SK-N-SH treated with all-trans-retinoic acid at 6 μM for 48 hours (cell line): ENCODE measurements around the gene ARHGAP26.

Experiments
- ATAC-seq: fragments of 200-7000 bp; cut with Tn5 transposase; 3 replicates; pipeline ENCODE4 v1.9.1; 2020; ENCODE audit warnings: mild to moderate bottlenecking, moderate library complexity
- ARNTL ChIP-seq: fragments of 450-650 bp; formaldehyde crosslinking; IDR thresholded peaks from 2 replicates; pipeline ENCODE4 v1.5.0; 2020; ENCODE audit warnings: low read depth, mild to moderate bottlenecking, moderate library complexity, borderline replicate concordance
- BACH2 ChIP-seq: fragments of 250-450 bp; sonication (Bioruptor Pico); IDR thresholded peaks from 2 replicates; pipeline ENCODE4 v1.9.0; 2021; ENCODE audit warnings: mild to moderate bottlenecking, borderline replicate concordance
- CSDC2 ChIP-seq: fragments of 250-450 bp; sonication (Bioruptor Pico); IDR thresholded peaks from 2 replicates; pipeline ENCODE4 v1.5.0; 2020; ENCODE audit warnings: mild to moderate bottlenecking, moderate library complexity
- CSRNP3 ChIP-seq: fragments of 250-450 bp; sonication (Bioruptor Pico); IDR thresholded peaks from 2 replicates; pipeline ENCODE4 v1.5.1; 2021; ENCODE audit warnings: mild to moderate bottlenecking, moderate library complexity
- ESRRG ChIP-seq: fragments of 250-450 bp; sonication (Bioruptor Pico); IDR thresholded peaks from 2 replicates; pipeline ENCODE4 v1.6.1; 2021; ENCODE audit warnings: mild to moderate bottlenecking
- GLIS3 ChIP-seq: fragments of 250-450 bp; sonication (Bioruptor Pico); IDR thresholded peaks from 2 replicates; pipeline ENCODE4 v1.5.0; 2020; ENCODE audit warnings: mild to moderate bottlenecking, moderate library complexity
- OSR1 ChIP-seq: fragments of 250-450 bp; sonication (Bioruptor Pico); IDR thresholded peaks from 2 replicates; pipeline ENCODE4 v1.8.0; 2022; ENCODE audit warnings: moderate library complexity, mild to moderate bottlenecking, inconsistent platforms
- POU6F1 ChIP-seq: fragments of 250-450 bp; sonication (Bioruptor Pico); IDR thresholded peaks from 2 replicates; pipeline ENCODE4 v1.8.0; 2021; ENCODE audit warnings: low read depth, mild to moderate bottlenecking, moderate library complexity, borderline replicate concordance
- PPARA ChIP-seq: fragments of 250-450 bp; sonication (Bioruptor Pico); IDR thresholded peaks from 2 replicates; pipeline ENCODE4 v1.5.0; 2020; ENCODE audit warnings: mild to moderate bottlenecking, borderline replicate concordance
- RARB ChIP-seq: fragments of 250-450 bp; sonication (Bioruptor Pico); IDR thresholded peaks from 2 replicates; pipeline ENCODE4 v1.8.0; 2021; ENCODE audit warnings: mild to moderate bottlenecking, moderate library complexity
- TCF4 ChIP-seq: fragments of 250-450 bp; sonication (Bioruptor Pico); IDR thresholded peaks from 2 replicates; pipeline ENCODE4 v1.8.0; 2021; ENCODE audit warnings: mild to moderate bottlenecking, moderate library complexity, borderline replicate concordance
- TOX ChIP-seq: fragments of 250-450 bp; sonication (Bioruptor Pico); IDR thresholded peaks from 2 replicates; pipeline ENCODE4 v1.8.0; 2021; ENCODE audit warnings: mild to moderate bottlenecking, moderate library complexity, borderline replicate concordance
- ZC3H10 ChIP-seq: fragments of 250-450 bp; sonication (Bioruptor Pico); IDR thresholded peaks from 2 replicates; pipeline ENCODE4 v1.5.1; 2021; ENCODE audit warnings: mild to moderate bottlenecking, moderate library complexity
- ZFP3 ChIP-seq: fragments of 250-450 bp; sonication (Bioruptor Pico); IDR thresholded peaks from 2 replicates; pipeline ENCODE4 v1.5.0; 2020; ENCODE audit warnings: mild to moderate bottlenecking, moderate library complexity
- ZFP30 ChIP-seq: fragments of 450-650 bp; formaldehyde crosslinking; IDR thresholded peaks from 2 replicates; pipeline ENCODE4 v1.5.0; 2022; ENCODE audit warnings: mild to moderate bottlenecking, moderate library complexity
- ZNF565 ChIP-seq: fragments of 450-650 bp; formaldehyde crosslinking; conservative IDR thresholded peaks from 2 replicates; pipeline ENCODE4 v1.5.0; 2020; ENCODE audit warnings: low read depth, mild to moderate bottlenecking, moderate library complexity
- ZNF70 ChIP-seq: fragments of 450-650 bp; formaldehyde crosslinking; IDR thresholded peaks from 2 replicates; pipeline ENCODE4 v1.5.0; 2020; ENCODE audit warnings: mild to moderate bottlenecking, moderate library complexity
- ZNF8 ChIP-seq: fragments of 450-650 bp; formaldehyde crosslinking; IDR thresholded peaks from 2 replicates; pipeline ENCODE4 v1.5.0; 2020; ENCODE audit warnings: mild to moderate bottlenecking, moderate library complexity
- TF ChIP-seq, protein P1 (sequence below): fragments of 250-450 bp; sonication (Bioruptor Pico); IDR thresholded peaks from 2 replicates; pipeline ENCODE4 v1.5.1; 2020; ENCODE audit warnings: low read depth, mild to moderate bottlenecking, moderate library complexity

The ARHGAP26 gene

DNA sequence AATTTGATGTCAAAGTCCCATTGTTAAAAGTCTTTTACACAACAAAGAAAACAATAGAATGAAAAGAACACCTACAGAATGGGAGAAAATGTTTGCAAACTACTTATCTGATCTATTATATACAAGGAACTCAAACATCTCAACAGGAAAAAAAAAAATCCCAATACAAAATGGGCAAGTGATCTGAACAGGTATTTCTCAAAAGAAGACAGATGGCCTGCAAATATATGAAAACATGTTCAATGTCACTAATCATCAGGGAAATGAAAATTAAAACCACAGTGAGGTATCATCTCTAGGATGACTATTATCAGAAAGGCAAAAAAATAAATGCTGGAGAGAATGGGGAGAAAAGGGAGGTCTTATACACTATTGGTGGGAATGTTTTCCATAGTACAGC lies 301.8 kb downstream of the ARHGAP26 start:
- TF ChIP-seq OSR1 (CRISPR knock-in tag) (no peak), ZNF565 (CRISPR knock-in tag) (no peak), ESRRG (CRISPR knock-in tag) (no peak), CSRNP3 (no peak), PPARA (CRISPR knock-in tag) (no peak), TCF4 (no peak), ZFP3 (no peak), CSDC2 (no peak), BACH2 (CRISPR knock-in tag) (no peak), RARB (CRISPR knock-in tag) (no peak)
- TF ChIP-seq, protein P1, sequence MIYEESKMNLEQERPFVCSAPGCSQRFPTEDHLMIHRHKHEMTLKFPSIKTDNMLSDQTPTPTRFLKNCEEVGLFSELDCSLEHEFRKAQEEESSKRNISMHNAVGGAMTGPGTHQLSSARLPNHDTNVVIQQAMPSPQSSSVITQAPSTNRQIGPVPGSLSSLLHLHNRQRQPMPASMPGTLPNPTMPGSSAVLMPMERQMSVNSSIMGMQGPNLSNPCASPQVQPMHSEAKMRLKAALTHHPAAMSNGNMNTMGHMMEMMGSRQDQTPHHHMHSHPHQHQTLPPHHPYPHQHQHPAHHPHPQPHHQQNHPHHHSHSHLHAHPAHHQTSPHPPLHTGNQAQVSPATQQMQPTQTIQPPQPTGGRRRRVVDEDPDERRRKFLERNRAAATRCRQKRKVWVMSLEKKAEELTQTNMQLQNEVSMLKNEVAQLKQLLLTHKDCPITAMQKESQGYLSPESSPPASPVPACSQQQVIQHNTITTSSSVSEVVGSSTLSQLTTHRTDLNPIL: no peak
- no peak for ATAC-seq

- TF ChIP-seq PPARA (CRISPR knock-in tag) (no peak), POU6F1 (CRISPR knock-in tag) (no peak), CSDC2 (no peak), ZNF70 (CRISPR knock-in tag) (no peak), ARNTL (CRISPR knock-in tag) (no peak), ESRRG (CRISPR knock-in tag) (no peak), BACH2 (CRISPR knock-in tag) (no peak), ZFP3 (no peak), GLIS3 (CRISPR knock-in tag) (no peak), RARB (CRISPR knock-in tag) (no peak), ZC3H10 (CRISPR knock-in tag) (no peak), TOX (no peak), ZNF8 (CRISPR knock-in tag) (no peak), ZNF565 (CRISPR knock-in tag) (no peak), TCF4 (no peak), ZFP30 (CRISPR knock-in tag) (no peak)
- TF ChIP-seq, protein P1: no peak
- no peak for ATAC-seq
These were observed 302.6 kb downstream of the ARHGAP26 start for GRCh38 chr5:143072734-143073133.

DNA sequence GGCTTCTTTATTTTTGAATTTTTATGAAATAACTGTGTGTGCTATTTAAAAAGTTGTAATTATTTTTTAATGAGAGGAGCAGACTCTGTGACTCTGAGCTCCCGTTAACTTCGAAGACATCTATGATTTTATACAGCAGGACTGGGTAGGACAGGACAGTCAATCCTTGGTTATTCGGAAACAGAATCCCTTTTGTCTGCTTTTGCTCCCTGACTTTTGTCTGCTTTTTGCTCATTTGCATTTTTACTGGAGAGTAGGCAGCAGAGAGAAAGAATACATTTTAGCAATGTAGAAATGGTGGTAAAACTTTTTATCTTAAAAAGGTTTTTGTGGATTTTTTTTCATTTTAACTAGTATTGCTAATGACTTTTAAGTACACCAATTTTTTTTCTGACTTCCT lies 303.6 kb downstream of the ARHGAP26 start:
- ATAC-seq: no peak
- TF ChIP-seq TCF4 (no peak), POU6F1 (CRISPR knock-in tag) (no peak), ESRRG (CRISPR knock-in tag) (no peak), TOX (no peak), CSRNP3 (no peak), PPARA (CRISPR knock-in tag) (no peak), ZC3H10 (CRISPR knock-in tag) (no peak)

- TF ChIP-seq RARB (CRISPR knock-in tag): no peak
- TF ChIP-seq CSDC2: no peak
- no peak for TF ChIP-seq ZNF70 (CRISPR knock-in tag)
- TF ChIP-seq CSRNP3: no peak
- TF ChIP-seq PPARA (CRISPR knock-in tag): no peak
- TF ChIP-seq ZC3H10 (CRISPR knock-in tag): no peak
- TF ChIP-seq ZNF8 (CRISPR knock-in tag): no peak
- no peak for TF ChIP-seq TCF4
- TF ChIP-seq, protein P1: no peak
- no peak for ATAC-seq
These were observed 304.3 kb downstream of the ARHGAP26 start for GRCh38 chr5:143074414-143074996.
